Trophoblast cell (in vitro differentiated cells and primary cell): ENCODE results near the gene HSFX2.
"Not testable (repeated sequence)": the region's sequence is repeated elsewhere in the genome, so short reads cannot be mapped to it uniquely, and the experiment has no call there.

Experiments used
- DNase-seq, 2 donors: peaks; one replicate each; pipeline ENCODE4 v3.0.0-alpha.2; 2016
- H2AFZ ChIP-seq: 2 replicates; pipeline ENCODE4 v1.6.1; 2013; ENCODE audit warnings: low read length, moderate library complexity, mild to moderate bottlenecking; ENCODE audit not compliant: insufficient read depth, poor library complexity
- H2AK5ac ChIP-seq: 2 replicates; pipeline ENCODE4 v1.6.1; 2013; ENCODE audit warnings: mild to moderate bottlenecking, low read length
- H2BK120ac ChIP-seq: 2 replicates; pipeline ENCODE4 v1.6.1; 2013; ENCODE audit warnings: low read length, mild to moderate bottlenecking, moderate library complexity; ENCODE audit not compliant: insufficient read depth, poor library complexity
- H2BK12ac ChIP-seq: 2 replicates; pipeline ENCODE4 v1.6.1; 2013; ENCODE audit warnings: mild to moderate bottlenecking, low read length, moderate library complexity
- H2BK5ac ChIP-seq: 2 replicates; pipeline ENCODE4 v1.6.1; 2013; ENCODE audit warnings: low read length, low read depth, moderate library complexity, mild to moderate bottlenecking; ENCODE audit not compliant: poor library complexity
- H3K14ac ChIP-seq: 2 replicates; pipeline ENCODE4 v1.6.1; 2013; ENCODE audit warnings: mild to moderate bottlenecking, low read length
- H3K18ac ChIP-seq: 2 replicates; pipeline ENCODE4 v1.6.1; 2013; ENCODE audit warnings: mild to moderate bottlenecking, low read length
- H3K23ac ChIP-seq: 2 replicates; pipeline ENCODE4 v1.6.1; 2013; ENCODE audit warnings: low read length
- H3K27ac ChIP-seq: 2 replicates; pipeline ENCODE4 v1.5.1; 2013; ENCODE audit warnings: low read depth, mild to moderate bottlenecking, inconsistent platforms, low read length, moderate library complexity
- H3K27me3 ChIP-seq: 2 replicates; pipeline ENCODE4 v1.6.1; 2013; ENCODE audit warnings: inconsistent platforms, mild to moderate bottlenecking, low read length, moderate library complexity; ENCODE audit not compliant: insufficient read depth
- H3K36me3 ChIP-seq, 2 experiments: 1 replicate in 1 of 2; 2 replicates in 1 of 2; pipeline ENCODE4 v1.6.1; 2013; ENCODE audit warnings: low read length in 2 of 2, mild to moderate bottlenecking in 2 of 2, moderate library complexity in 1 of 2; ENCODE audit not compliant: insufficient read depth in 2 of 2, control insufficient read depth in 1 of 2
- H3K4ac ChIP-seq: 2 replicates; pipeline ENCODE4 v1.6.1; 2013; ENCODE audit warnings: low read depth, mild to moderate bottlenecking, low read length, moderate library complexity
- H3K4me1 ChIP-seq, 2 experiments: 1 replicate in 1 of 2; 2 replicates in 1 of 2; pipeline ENCODE4 v1.6.1; 2013; ENCODE audit warnings: low read length in 2 of 2, mild to moderate bottlenecking in 2 of 2, moderate library complexity in 1 of 2; ENCODE audit not compliant: insufficient read depth in 2 of 2, control insufficient read depth in 1 of 2
- H3K4me2 ChIP-seq: 2 replicates; pipeline ENCODE4 v1.6.1; 2013; ENCODE audit warnings: inconsistent platforms, mild to moderate bottlenecking, low read length, moderate library complexity
- H3K4me3 ChIP-seq: 2 replicates; pipeline ENCODE4 v1.5.1; 2013; ENCODE audit warnings: mild to moderate bottlenecking, low read depth, low read length, inconsistent platforms
- H3K79me1 ChIP-seq: one replicate; pipeline ENCODE4 v1.6.1; 2013; ENCODE audit warnings: low read length
- H3K79me2 ChIP-seq: 2 replicates; pipeline ENCODE4 v1.6.1; 2013; ENCODE audit warnings: low read length, mild to moderate bottlenecking; ENCODE audit not compliant: control insufficient read depth, insufficient read depth, poor library complexity
- H3K9ac ChIP-seq: 2 replicates; pipeline ENCODE4 v1.6.1; 2013; ENCODE audit warnings: mild to moderate bottlenecking, low read length
- H3K9me3 ChIP-seq: 2 replicates; pipeline ENCODE4 v1.6.1; 2013; ENCODE audit warnings: low read depth, mild to moderate bottlenecking, control low read depth, inconsistent platforms, low read length; ENCODE audit not compliant: insufficient read depth
- H4K12ac ChIP-seq: 2 replicates; pipeline ENCODE4 v1.6.1; 2013; ENCODE audit warnings: low read depth, mild to moderate bottlenecking, low read length, moderate library complexity
- H4K8ac ChIP-seq: 2 replicates; pipeline ENCODE4 v1.6.1; 2013; ENCODE audit warnings: low read depth, mild to moderate bottlenecking, low read length, moderate library complexity
- H4K91ac ChIP-seq: one replicate; pipeline ENCODE4 v1.6.1; 2013; ENCODE audit warnings: low read depth, mild to moderate bottlenecking, low read length, moderate library complexity
- WGBS: extraction: QIAGEN DNeasy Blood & Tissue Kit; methylation state at CpG from one replicate; pipeline ENCODE4 v1.1.7; 2013; ENCODE audit warnings: missing lambda C conversion rate; ENCODE audit not compliant: insufficient read length, insufficient coverage; ENCODE audit errors: extremely low coverage; 5-methylcytosine and 5-hydroxymethylcytosine counted together

Gene HSFX2

GRCh38 chrX:149555251-149555650, 39.9 kb downstream of the HSFX2 start:
- not testable (repeated sequence) for H4K91ac ChIP-seq, H3K27me3 ChIP-seq, DNase-seq, H3K27ac ChIP-seq, H3K4me2 ChIP-seq, H3K23ac ChIP-seq, H3K4ac ChIP-seq, H3K4me1 ChIP-seq, H3K79me1 ChIP-seq, H3K14ac ChIP-seq, H2BK12ac ChIP-seq, H3K9ac ChIP-seq, H3K18ac ChIP-seq, H2AFZ ChIP-seq, H3K4me3 ChIP-seq, H3K36me3 ChIP-seq, H2AK5ac ChIP-seq, H3K79me2 ChIP-seq, H4K12ac ChIP-seq, H3K9me3 ChIP-seq, H4K8ac ChIP-seq, H2BK120ac ChIP-seq, H2BK5ac ChIP-seq
- WGBS = no CpG with 5 or more reads among the region's 4 CpGs

DNA sequence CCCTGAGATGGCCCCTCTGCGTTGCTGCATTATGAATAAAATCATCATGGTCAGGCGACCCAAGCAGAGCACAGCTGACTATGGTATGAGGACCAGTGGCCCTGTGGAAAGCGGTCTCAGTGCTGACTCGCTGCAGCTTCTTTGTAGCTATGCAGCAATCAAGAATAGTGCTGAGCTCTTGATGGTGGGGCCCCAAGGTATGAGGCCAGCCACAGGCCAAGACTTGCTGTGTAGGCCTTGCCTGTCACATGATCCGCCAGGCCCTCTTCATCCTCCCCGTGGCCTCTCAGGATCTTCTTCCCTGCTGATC, 43.2 kb downstream of the HSFX2 start:
- H2BK120ac ChIP-seq, H3K27me3 ChIP-seq, H4K12ac ChIP-seq, H3K4ac ChIP-seq, H3K9ac ChIP-seq, H3K79me1 ChIP-seq, H2BK12ac ChIP-seq, H4K91ac ChIP-seq, H2AFZ ChIP-seq, H3K23ac ChIP-seq, H3K4me3 ChIP-seq, H3K79me2 ChIP-seq, DNase-seq, H4K8ac ChIP-seq, H3K18ac ChIP-seq, H3K36me3 ChIP-seq, H2AK5ac ChIP-seq, H3K9me3 ChIP-seq, H3K4me2 ChIP-seq, H3K4me1 ChIP-seq, H3K27ac ChIP-seq, H2BK5ac ChIP-seq, H3K14ac ChIP-seq: not testable (repeated sequence)
- no CpG with 5 or more reads among the region's 6 CpGs for WGBS

DNA sequence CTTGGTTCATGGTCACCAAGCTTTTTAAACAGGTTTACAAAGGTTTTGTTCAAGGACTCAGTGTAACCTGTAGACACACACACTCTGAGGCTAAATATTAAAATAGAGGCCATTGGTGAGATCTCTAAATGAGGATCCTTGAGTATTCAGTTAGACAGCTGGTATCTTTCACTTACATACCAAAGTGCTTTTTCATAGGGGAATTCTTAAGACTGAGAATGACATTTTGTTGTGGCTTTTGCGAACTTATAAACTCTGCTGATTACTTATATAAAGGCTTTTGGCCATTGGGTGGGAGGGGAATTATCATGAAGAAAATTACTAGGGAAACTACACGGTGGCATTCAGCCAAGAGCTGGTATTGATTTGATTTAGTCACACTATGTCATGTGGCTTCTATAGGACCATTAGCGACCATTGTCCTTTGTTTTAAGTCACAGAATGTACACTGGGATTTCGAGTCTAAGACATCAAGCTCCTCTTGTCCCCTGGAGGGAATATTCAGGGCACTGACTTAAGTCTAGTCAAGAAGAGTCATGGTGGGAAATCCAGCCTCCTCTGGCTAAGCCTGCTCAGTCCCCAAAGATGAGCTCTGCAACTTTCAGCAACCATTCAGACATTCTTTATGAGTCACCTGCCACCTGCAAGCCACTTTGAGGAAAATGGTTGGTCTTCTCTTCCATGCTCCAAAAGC, 43.7 kb downstream of the HSFX2 start:
- H4K91ac ChIP-seq, H3K23ac ChIP-seq, H3K9ac ChIP-seq, H3K79me2 ChIP-seq, H2BK5ac ChIP-seq, H3K18ac ChIP-seq, H2BK120ac ChIP-seq, H3K14ac ChIP-seq, H3K4me1 ChIP-seq, H3K36me3 ChIP-seq, H3K79me1 ChIP-seq, DNase-seq, H3K4ac ChIP-seq, H3K4me3 ChIP-seq, H2AFZ ChIP-seq, H2AK5ac ChIP-seq, H3K27ac ChIP-seq, H3K4me2 ChIP-seq, H3K27me3 ChIP-seq, H4K12ac ChIP-seq, H2BK12ac ChIP-seq, H3K9me3 ChIP-seq, H4K8ac ChIP-seq: not testable (repeated sequence)
- WGBS = no CpG with 5 or more reads among the region's 4 CpGs

DNA sequence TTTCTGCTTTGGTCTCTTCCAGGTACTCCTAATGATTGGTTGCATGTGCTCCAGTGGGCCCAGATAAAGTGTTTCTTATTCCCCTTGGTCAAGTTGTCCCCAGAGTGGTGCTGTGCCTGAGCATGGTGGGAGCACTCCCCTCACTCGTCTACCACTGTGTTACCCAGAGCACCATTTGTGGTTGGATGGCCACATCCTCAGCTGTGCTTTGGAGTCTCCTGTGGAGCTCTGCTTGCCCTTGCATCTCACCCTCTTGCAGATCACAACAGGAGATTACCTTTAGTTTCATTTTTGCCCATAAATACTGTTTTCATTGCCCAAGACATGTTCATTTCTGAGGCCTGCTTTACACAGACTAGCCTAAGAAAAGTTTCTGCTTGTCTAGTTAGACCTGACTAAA, 44.7 kb downstream of the HSFX2 start:
- not testable (repeated sequence) for H2BK5ac ChIP-seq, H4K8ac ChIP-seq, H3K27ac ChIP-seq, H3K27me3 ChIP-seq, H2AK5ac ChIP-seq, H3K14ac ChIP-seq, H4K91ac ChIP-seq, H3K4me1 ChIP-seq, H3K18ac ChIP-seq, H3K36me3 ChIP-seq, H3K23ac ChIP-seq, H4K12ac ChIP-seq, DNase-seq, H2BK120ac ChIP-seq, H3K4ac ChIP-seq, H3K4me2 ChIP-seq, H3K9ac ChIP-seq, H3K4me3 ChIP-seq, H3K79me1 ChIP-seq, H2AFZ ChIP-seq, H2BK12ac ChIP-seq, H3K79me2 ChIP-seq, H3K9me3 ChIP-seq
- no CpG with 5 or more reads among the region's 1 CpG for WGBS
